Memory B cell (primary cell): ENCODE data around the gene TK1.

ENCODE experiments used
- ATAC-seq: fragments of 150-1000 bp; cut with Tn5 transposase; 2 replicates; pipeline ENCODE4 v1.10.0; 2021; ENCODE audit warnings: low read depth, mild to moderate bottlenecking, moderate library complexity
- DNase-seq, 2 donors: peaks; one replicate each; pipeline ENCODE4 v3.0.0; 2022; ENCODE audit warnings: low spot score in 2 of 2
- H3K27ac Mint-ChIP-seq: one replicate; pipeline ENCODE4 v1.8.0; 2022; ENCODE audit warnings: mild to moderate bottlenecking, moderate library complexity, mixed read lengths
- H3K27me3 Mint-ChIP-seq: one replicate; pipeline ENCODE4 v1.8.0; 2022; ENCODE audit warnings: mixed read lengths
- H3K36me3 Mint-ChIP-seq: one replicate; pipeline ENCODE4 v1.8.0; 2022; ENCODE audit warnings: mild to moderate bottlenecking, mixed read lengths
- H3K4me1 Mint-ChIP-seq: one replicate; pipeline ENCODE4 v1.8.0; 2022; ENCODE audit warnings: mixed read lengths
- H3K4me3 Mint-ChIP-seq: one replicate; pipeline ENCODE4 v1.8.0; 2022; ENCODE audit warnings: mild to moderate bottlenecking, moderate library complexity, mixed read lengths
- H3K9me3 Mint-ChIP-seq: one replicate; pipeline ENCODE4 v1.8.0; 2022; ENCODE audit warnings: mixed read lengths

Gene TK1

DNA sequence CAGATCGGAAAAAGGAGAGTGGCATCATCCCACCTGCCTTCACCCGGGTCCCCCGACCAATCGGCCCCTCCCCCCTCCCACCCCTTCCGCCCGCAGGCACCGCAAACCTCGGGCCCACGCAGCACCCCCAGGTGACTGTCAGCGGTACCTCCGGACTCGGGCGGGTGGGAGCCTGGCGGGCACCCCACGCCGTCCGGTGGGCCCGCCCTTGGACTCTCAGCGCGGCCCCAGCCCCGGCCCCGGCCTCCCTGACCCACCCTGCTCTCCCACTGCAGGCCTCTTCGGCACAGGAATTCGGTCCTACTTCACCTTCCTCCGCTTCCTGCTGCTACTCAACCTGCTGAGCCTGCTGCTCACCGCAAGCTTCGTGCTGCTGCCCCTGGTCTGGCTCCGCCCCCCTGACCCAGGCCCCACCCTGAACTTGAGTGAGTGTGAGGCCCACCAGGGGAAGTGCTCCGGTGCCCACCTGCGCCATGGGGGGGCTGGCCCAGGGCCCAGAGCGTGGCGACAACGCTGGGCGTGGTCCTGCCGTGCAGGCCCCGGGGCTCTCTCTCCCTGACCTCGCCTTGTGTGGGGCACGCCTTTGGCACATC is 54.7 kb downstream of the TK1 start:
- H3K4me1 Mint-ChIP-seq: peaks cover 59% of the 10 kb centered on the region
- H3K36me3 Mint-ChIP-seq: peaks cover 26% of the 10 kb centered on the region
- DNase-seq (peak; percentile 71 to 84), ATAC-seq (peak; percentile 60)
- no peaks in the 10 kb centered on the region for H3K27me3 Mint-ChIP-seq
- peak overlapping the region; percentile 56 for H3K27ac Mint-ChIP-seq
- H3K9me3 Mint-ChIP-seq: no peaks in the 10 kb centered on the region
- peak overlapping the region; percentile 93 for H3K4me3 Mint-ChIP-seq

DNA sequence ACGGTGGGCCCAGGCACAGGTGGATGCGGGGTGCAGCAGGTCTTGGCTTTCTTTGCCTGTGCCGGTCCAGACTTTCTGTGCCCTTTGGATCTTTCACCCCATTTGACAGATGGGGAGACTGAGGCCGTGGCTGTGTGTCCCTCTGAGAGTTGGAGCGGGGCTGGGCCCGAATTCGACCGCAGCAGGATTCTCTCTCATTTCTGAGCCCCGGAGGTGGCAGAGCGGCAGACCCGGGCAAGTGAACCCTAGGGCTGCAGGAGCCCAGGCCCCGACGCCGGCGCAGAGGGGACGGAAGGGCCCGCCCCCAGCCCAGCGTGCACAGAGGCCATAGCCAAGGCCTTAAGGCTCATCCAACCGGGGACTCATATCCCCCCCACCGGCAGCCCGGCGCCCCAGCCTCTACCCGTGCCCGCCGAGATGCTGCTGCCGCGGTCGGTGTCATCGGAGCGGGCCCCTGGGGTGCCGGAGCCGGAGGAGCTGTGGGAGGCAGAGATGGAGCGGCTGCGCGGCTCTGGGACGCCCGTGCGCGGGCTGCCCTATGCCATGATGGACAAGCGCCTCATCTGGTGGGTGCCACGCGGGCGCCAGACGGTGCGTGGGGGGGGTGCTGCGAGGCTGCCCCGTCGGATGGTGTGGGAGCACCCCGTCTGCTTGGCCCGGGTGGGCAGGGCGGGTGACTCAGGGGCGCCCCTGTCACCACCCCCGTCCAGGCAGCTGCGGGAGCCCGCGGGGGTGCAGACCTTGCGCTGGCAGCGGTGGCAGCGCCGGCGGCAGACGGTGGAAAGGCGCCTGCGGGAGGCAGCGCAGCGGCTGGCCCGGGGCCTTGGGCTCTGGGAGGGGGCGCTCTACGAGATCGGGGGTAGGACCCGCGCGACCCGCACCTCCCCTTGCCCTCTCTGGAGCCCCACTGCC is 55.4 kb downstream of the TK1 start:
- peak overlapping the region; percentile 91 for H3K27ac Mint-ChIP-seq
- ATAC-seq (no peak), DNase-seq (peak in 1 of 2 donors; percentile 62)
- no peaks in the 10 kb centered on the region for H3K9me3 Mint-ChIP-seq
- H3K4me1 Mint-ChIP-seq: peaks cover 63% of the 10 kb centered on the region
- peak overlapping the region; percentile 98 for H3K4me3 Mint-ChIP-seq
- H3K27me3 Mint-ChIP-seq: no peaks in the 10 kb centered on the region
- H3K36me3 Mint-ChIP-seq: peaks cover 27% of the 10 kb centered on the region

DNA sequence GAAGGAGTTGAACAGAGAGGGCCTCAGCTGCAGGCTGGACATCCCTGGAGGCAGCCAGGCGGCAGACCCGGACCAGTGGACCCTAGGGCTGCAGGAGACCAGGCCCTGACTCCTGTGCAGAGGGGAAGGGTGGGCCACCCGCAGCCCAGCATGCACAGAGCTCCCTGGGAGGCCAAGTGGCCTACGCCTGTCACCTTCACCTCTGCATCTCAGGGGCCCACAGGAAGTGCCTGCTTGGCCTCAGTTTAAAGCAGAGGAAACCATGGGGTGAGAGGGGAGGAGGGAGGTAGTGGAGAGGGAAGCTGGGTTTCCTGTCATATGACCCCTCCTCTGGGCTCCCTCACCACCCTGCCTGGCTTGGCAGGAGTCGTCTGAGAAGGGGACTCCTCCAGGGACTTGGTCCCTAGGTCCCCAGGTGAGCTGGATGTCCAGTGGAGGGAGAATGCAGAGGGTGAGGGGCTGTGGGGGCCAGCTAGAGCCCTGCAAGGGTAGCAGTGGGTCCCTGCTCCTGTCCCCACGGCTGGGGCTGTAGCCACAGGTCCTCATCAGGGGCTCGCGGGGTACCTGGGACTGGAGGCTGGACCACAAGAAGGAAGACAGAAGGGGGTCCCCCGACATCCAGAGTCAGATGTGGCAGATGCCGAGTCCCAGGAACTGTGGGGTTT is 56.3 kb downstream of the TK1 start, which contains the start of gene TMC8:
Gene TMC8 (plus strand): TSS at position 335 of the 665 bp plus-strand sequence. CDS start 818 bp downstream, outside the sequence.
- Mint-ChIP-seq H3K36me3 (peaks cover 23% of the 10 kb centered on the region), H3K27me3 (no peaks in the 10 kb centered on the region), H3K4me3 (peak within 1 kb of the TSS; percentile 98), H3K4me1 (peaks cover 61% of the 10 kb centered on the region), H3K27ac (peak within 1 kb of the TSS; percentile 91), H3K9me3 (no peaks in the 10 kb centered on the region)
- DNase-seq: peak in 1 of 2 donors; percentile 56
- peak; percentile 20 for ATAC-seq

DNA sequence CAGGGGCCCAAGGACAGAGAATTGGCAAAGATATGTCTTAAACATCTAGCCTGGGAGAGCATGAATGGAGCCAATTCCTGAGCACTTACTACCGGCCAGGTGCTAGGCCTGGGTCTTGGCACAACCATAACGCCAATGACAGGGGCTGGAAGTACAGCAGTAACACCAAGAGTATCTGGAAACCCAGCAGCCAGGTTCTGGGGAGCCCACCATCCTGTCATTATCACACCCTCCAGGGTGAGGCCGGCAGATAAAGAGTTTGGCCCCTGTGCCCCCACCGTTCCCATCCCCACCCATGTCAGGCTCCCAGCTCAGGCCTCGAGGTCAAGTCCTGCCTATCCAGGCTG is 56.8 kb downstream of the TK1 start:
- H3K27me3 Mint-ChIP-seq: no peaks in the 10 kb centered on the region
- ATAC-seq (no peak), DNase-seq (no peak)
- H3K36me3 Mint-ChIP-seq: peaks cover 20% of the 10 kb centered on the region
- peak overlapping the region; percentile 91 for H3K27ac Mint-ChIP-seq
- peaks cover 58% of the 10 kb centered on the region for H3K4me1 Mint-ChIP-seq
- H3K9me3 Mint-ChIP-seq: no peaks in the 10 kb centered on the region
- peak overlapping the region; percentile 98 for H3K4me3 Mint-ChIP-seq

DNA sequence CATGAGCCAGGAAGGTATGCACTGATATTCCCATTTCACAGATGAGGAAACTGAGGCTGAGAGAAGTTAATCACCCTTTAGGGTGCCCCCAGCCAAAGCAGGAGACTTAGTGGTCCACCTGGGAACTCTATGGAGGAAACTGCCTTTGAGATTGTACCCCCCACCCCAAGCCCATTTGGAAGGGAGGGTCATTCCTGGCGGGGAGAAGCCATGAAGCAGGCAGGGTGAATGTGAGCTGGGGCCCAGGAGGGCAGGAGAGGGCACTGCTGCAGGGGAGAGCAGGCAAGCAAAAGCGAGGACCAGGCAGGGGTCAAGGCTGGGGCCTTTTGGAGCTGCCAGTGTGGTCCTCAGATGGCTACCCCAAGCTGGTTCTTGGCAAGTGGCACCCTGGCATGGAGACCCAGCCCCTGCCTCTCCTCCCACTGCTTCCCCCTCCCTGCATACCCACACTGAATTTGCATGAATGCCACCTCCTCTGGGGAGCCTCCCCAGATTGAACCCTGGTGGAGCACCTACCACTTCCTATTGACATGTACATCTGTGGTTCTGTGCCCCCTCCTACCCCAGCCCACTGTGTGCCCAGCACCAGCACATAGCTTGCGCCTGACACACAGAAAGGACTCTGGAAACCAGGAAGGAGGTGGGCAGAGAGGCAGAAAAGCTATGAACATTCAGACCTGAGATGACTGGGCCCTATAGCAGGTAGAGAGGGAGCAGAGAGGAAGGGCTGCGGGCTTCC is 57.3 kb downstream of the TK1 start:
- ATAC-seq (peak; percentile 8), DNase-seq (no peak)
- Mint-ChIP-seq H3K27me3 (no peaks in the 10 kb centered on the region), H3K27ac (peak overlapping the region; percentile 91), H3K36me3 (peaks cover 21% of the 10 kb centered on the region), H3K9me3 (no peaks in the 10 kb centered on the region), H3K4me3 (peak overlapping the region; percentile 98), H3K4me1 (peaks cover 60% of the 10 kb centered on the region)

DNA sequence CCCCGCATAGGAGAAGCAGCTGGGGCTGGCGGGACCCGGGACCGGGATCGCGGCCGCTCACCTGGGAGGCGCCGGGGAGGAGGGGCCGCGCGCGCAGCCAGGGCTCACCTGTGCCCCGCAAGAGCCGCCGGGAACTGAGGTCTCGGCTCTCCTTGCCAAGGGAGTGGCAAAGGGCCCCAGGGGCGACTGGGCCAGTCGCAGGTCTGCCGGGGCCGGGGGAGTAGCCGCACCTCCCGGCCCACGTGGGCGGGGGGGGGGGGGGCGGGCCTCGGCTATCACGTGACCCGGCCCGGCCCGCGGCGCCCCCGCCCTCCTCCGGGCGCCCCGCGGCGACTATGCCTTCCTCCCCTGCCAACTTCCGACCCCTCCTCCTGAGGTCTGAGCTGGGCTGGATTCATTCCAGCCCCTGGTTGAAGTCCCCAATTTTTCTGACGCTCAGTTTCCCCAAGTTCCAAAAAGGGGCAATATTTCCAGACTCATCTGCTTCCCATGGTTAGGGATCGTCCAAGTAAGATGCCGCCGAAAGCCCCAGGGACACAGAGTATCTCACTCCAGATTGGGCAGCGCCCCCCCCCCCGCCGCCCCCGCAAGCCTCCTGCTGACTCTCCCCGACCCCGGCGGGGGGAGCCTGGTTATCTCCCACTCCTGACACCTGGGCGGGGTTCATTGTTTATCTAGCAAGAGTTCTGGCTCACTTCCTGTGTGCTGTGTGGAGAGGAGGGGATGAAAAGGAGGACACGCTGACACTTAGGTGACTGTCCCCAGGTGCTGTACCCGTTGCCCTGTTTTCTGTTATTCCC is 58.1 kb downstream of the TK1 start, which contains the start of gene TMC6:
Gene TMC6 (minus strand): TSS at position 205 of the 800 bp plus-strand sequence. CDS start 1,923 bp downstream, outside the sequence.
- peaks cover 21% of the 10 kb centered on the region for H3K36me3 Mint-ChIP-seq
- H3K4me1 Mint-ChIP-seq: peaks cover 60% of the 10 kb centered on the region
- H3K27ac Mint-ChIP-seq: peak within 1 kb of the TSS; percentile 91
- ATAC-seq: peak; percentile 34
- peak within 1 kb of the TSS; percentile 98 for H3K4me3 Mint-ChIP-seq
- H3K27me3 Mint-ChIP-seq: no peaks in the 10 kb centered on the region
- DNase-seq: peak; percentile 59 to 65
- H3K9me3 Mint-ChIP-seq: no peaks in the 10 kb centered on the region

DNA sequence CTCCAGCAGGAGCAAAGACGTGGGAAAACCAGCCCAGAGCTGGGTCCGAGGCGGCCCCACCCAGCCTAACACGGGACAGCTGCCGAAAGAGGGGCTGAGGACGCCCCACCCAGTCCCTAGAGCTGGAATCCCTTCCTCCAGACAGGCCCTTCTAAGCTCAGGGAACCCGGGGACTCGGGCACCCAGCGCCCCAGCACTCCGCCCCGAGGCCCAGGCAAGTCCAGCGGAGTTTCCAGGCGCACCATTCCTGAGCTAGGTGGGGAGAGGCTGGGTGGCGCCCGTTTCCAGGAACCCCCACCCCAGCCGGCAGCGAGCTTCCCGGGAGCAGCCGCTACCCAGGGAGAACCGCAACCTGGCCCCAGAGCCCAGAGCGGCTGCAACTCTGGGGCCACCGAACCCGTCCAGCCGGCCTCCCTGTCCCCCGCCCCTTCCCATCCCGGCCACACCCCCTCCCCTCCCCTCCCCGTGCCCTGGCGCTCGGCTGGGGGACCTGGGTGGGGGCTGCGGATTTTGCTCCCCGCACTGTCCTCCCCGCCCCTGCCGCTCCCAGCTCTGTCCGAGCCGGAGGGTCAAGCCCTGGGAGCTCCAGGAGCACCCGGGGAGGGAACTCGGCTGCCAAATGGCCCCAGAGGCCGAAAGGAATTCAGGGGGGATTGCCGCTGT is 58.8 kb downstream of the TK1 start:
- no peaks in the 10 kb centered on the region for H3K9me3 Mint-ChIP-seq
- peaks cover 28% of the 10 kb centered on the region for H3K36me3 Mint-ChIP-seq
- DNase-seq (no peak), ATAC-seq (no peak)
- H3K4me3 Mint-ChIP-seq: peak overlapping the region; percentile 98
- no peaks in the 10 kb centered on the region for H3K27me3 Mint-ChIP-seq
- peaks cover 61% of the 10 kb centered on the region for H3K4me1 Mint-ChIP-seq
- peak overlapping the region; percentile 89 for H3K27ac Mint-ChIP-seq

DNA sequence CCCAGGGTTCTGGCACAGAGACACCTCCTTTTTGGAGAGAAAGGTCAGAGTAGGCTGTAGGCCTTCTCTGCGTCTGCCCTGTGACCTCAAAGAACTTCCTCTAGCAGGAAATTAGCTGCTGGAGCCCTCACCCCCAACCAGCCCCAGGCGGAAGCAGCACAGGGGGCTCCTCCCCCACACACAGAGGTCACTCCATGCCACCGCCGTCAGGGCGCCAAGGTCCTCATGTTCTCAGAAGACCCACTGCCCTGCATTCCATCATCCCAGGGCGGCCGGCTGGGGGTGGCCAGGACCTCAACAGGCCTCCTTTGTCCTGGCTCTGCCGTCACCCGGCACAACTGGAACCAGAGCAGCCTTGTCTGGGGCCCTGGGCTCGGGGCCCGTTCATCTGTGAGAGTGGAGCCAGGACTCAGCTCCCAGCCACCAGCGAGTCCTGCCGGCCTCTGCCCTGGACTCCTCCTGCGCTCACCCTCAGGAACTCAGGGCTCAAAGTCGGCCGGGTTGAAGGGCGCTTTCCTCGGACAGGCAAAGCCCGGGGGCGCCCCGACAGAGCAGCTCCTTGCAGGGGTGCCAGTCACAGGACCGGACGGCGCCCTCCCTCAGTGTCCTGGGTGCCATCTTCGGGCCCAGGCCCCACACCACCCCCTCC is 59.5 kb downstream of the TK1 start:
- ATAC-seq: peak; percentile 20
- Mint-ChIP-seq H3K36me3 (peaks cover 28% of the 10 kb centered on the region), H3K27ac (peak overlapping the region; percentile 89), H3K4me1 (peaks cover 58% of the 10 kb centered on the region), H3K9me3 (no peaks in the 10 kb centered on the region), H3K27me3 (no peaks in the 10 kb centered on the region), H3K4me3 (peak overlapping the region; percentile 94)
- peak in 1 of 2 donors; percentile 56 for DNase-seq

DNA sequence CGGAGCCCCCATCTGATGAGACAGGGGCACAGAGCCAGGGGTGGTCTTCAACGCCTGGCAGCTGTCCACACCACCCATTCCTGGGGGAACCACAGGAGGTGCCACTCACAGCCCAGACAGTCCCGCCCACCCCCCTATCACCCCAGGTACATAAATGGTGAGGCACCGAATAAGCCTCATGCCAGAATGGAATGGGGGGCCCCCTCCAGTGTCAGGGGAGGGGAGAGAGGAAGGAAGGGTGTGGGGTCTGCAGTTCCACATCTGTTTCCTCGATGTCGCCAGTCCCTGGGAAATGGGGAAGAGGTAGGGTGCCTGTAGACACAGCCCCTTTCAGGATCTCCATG is 60.0 kb downstream of the TK1 start:
- DNase-seq (no peak), ATAC-seq (no peak)
- Mint-ChIP-seq H3K36me3 (peaks cover 25% of the 10 kb centered on the region), H3K4me1 (peaks cover 59% of the 10 kb centered on the region), H3K9me3 (no peaks in the 10 kb centered on the region), H3K4me3 (peak overlapping the region; percentile 94), H3K27ac (peak overlapping the region; percentile 89), H3K27me3 (no peaks in the 10 kb centered on the region)

DNA sequence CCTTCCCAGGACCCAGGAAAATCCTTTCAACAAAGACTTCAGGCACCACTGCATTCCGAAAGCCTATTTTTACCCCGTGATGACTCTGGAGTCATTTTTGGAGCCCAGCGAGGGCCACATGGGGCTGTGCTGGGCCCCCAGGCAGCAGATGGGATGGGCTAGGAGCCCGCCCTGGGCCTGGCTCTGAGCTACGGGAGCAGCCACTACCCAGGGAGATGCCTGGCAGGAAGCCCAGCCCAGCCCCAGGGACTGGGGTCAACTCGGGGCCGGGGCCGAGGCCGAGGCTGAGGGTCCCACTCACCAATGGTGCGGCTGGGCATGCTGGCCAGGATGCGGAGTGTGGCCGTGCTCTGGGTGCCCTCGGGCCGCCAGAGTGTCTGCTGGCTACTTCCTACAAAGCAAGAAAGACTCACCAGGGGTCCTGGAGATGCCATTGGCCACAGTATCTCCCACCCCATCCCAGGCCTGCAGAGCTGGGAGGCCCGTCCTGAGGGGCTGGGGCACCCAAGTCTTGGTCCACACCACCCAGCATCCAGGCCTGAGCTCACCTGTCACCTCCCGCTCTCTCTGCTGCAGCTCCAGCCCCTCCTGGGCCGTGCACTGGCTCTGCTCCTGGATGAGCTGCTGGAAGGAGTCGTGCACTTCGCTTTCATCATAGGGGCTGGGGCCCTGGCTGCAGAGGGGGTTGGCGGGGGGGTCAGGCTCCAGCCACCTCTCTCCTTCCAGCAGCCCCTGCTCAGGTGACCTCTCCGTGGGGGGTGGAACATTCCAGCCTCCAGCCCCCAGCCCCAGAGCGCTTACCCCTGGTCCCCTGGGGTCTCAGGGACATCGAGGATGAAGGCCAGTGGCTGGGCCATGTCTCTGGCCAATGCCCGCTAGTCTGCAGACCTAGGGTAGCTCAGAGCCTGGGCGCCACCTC is 60.6 kb downstream of the TK1 start:
- H3K9me3 Mint-ChIP-seq: no peaks in the 10 kb centered on the region
- H3K4me1 Mint-ChIP-seq: peaks cover 65% of the 10 kb centered on the region
- H3K27me3 Mint-ChIP-seq: no peaks in the 10 kb centered on the region
- ATAC-seq (no peak), DNase-seq (no peak)
- peak overlapping the region; percentile 94 for H3K4me3 Mint-ChIP-seq
- peaks cover 27% of the 10 kb centered on the region for H3K36me3 Mint-ChIP-seq
- H3K27ac Mint-ChIP-seq: no peak overlapping the region

DNA sequence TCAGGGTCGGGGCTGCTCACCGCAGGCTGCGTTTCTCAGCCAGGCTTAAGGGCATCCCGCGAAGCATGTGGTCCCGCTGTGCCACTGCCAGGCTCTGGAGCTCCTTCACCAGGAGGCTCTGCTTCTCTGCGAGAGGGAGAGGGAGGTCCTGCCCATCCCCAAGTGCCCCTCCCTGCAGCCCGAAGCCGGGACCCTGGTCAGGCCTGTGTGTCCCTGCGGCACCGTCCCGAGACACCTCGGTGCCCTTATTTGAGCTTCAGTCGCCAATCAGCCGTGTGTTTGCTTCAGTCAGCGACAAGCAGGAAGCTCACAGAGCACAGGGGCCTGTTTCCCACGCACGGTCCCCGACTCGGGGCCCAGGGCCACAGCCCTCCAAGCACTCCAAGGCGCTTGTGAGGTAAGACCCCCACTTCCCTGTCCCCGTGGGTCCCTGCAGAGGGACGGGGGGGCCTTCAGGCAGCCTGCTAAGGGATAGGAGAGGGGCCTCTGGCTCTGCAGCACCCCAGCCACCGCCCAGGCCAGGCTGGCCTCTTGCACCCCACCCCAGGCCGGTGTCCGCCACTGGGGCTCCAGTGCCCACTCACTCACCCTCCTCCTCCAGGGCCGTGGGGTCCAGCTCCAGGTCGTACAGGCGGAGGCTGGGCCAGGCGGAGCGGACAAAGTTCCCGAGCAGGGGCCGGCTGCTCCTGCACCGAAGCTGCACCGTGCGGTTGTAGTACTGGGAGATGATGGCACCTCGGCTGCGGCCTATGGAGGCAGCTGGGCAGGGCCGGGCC is 61.5 kb downstream of the TK1 start:
- Mint-ChIP-seq H3K4me3 (peak overlapping the region; percentile 57), H3K36me3 (peaks cover 23% of the 10 kb centered on the region), H3K4me1 (peaks cover 63% of the 10 kb centered on the region), H3K9me3 (no peaks in the 10 kb centered on the region), H3K27ac (peak overlapping the region; percentile 88), H3K27me3 (no peaks in the 10 kb centered on the region)
- no peak for ATAC-seq
- DNase-seq: peak in 1 of 2 donors; percentile 61
